Keratinocyte (primary cell): ENCODE results near the gene UROS.

Source experiments
- CTCF ChIP-seq, 3 experiments: IDR thresholded peaks in 1 of 3; conservative IDR thresholded peaks in 1 of 3; optimal IDR thresholded peaks in 1 of 3; 2 replicates in 2 of 3; 3 replicates in 1 of 3; pipeline versions ENCODE3 to v1.5.1; 2011; ENCODE audit warnings: low read length in 3 of 3, mild to moderate bottlenecking in 3 of 3, moderate library complexity in 2 of 3, control low read depth in 1 of 3, inconsistent platforms in 1 of 3; ENCODE audit not compliant: insufficient read depth in 2 of 3; ENCODE audit errors: extremely low read depth in 1 of 3
- EZH2 ChIP-seq: IDR thresholded peaks from one replicate; pipeline ENCODE4 v1.6.1; 2012; ENCODE audit warnings: inconsistent platforms, mild to moderate bottlenecking, low read length, moderate library complexity

GRCh38 chr10:125823663-125824251, 699 bp upstream of the UROS start:
- TF ChIP-seq CTCF (optimal IDR thresholded peaks at IDR 0.05 in 1 of 3, IDR thresholded peaks at IDR 0.05 in 1 of 3, conservative IDR thresholded peaks at IDR 0.05 in 1 of 3; ENCODE audit: extremely low read depth in 1 of 3, insufficient read depth in 2 of 3, low read length in 3 of 3) (no peak), EZH2 (no peak)
